ENCODE results near the gene CAMK2A. TPM values are rescaled to one million over a fixed set of nuclear protein-coding genes. Genes with fewer than 3 reads are reported as not detected.

The CAMK2A gene
- total RNA-seq, 1 donor from 2014 or later, result 0.30 TPM

DNA sequence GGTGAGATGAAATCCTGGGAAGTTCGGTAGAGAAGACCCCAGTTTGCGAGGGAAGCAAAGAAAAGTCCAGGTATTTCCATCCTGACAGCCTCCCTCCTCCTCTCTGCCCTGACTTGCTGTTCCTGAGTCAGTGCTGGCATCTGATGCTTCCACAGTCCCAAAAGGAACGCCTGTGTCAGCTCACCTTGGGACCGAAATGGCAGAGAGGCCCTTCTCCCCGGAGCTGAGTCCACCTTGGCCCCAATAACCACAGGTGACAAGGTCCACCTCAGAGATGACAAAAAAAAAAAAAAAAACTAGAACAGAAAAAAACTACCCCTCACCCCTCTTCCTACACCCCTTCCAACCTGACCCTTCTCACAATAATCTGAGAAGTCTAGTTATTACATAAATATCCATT is 68.1 kb downstream of the CAMK2A start:
- H3K36me3 Mint-ChIP-seq (ENCODE audit: low read depth), result no peaks in the 10 kb centered on the region
- H3K4me1 Mint-ChIP-seq, result peaks cover 8% of the 10 kb centered on the region
- no peak overlapping the region for H3K27ac Mint-ChIP-seq (ENCODE audit: unreplicated experiment)
- peaks cover 2% of the 10 kb centered on the region for H3K27me3 Mint-ChIP-seq (ENCODE audit: low read depth)
- H3K4me3 Mint-ChIP-seq, result no peak overlapping the region
- TF ChIP-seq, protein P1, sequence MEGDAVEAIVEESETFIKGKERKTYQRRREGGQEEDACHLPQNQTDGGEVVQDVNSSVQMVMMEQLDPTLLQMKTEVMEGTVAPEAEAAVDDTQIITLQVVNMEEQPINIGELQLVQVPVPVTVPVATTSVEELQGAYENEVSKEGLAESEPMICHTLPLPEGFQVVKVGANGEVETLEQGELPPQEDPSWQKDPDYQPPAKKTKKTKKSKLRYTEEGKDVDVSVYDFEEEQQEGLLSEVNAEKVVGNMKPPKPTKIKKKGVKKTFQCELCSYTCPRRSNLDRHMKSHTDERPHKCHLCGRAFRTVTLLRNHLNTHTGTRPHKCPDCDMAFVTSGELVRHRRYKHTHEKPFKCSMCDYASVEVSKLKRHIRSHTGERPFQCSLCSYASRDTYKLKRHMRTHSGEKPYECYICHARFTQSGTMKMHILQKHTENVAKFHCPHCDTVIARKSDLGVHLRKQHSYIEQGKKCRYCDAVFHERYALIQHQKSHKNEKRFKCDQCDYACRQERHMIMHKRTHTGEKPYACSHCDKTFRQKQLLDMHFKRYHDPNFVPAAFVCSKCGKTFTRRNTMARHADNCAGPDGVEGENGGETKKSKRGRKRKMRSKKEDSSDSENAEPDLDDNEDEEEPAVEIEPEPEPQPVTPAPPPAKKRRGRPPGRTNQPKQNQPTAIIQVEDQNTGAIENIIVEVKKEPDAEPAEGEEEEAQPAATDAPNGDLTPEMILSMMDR (conservative IDR thresholded peaks at IDR 0.05), result no peak
- DNase-seq (ENCODE audit: low read depth, low spot score), result no peak
- no peaks in the 10 kb centered on the region for H3K9me3 Mint-ChIP-seq

DNA sequence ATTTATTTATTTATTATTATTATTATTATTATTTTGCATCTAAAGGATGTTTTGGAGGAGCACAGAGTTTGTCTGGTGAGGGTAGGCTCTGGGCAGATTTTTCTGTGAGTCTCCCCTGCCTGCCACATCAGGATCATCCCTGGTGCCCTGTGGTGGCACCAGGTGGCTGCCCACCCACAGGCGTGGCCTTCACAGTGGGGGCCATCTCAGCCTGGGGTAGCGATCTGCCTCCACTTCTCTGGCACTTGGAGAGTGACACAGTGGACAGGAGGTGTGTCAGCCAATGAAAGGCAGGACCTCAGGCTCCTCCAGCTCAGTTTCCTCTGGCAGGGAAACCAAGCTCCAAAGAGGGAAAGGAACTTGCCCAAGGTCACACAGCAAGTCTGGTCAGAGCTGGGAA is 69.7 kb downstream of the CAMK2A start:
- Mint-ChIP-seq H3K36me3 (ENCODE audit: low read depth) (no peaks in the 10 kb centered on the region), H3K9me3 (no peaks in the 10 kb centered on the region), H3K27ac (ENCODE audit: unreplicated experiment) (no peak overlapping the region), H3K27me3 (ENCODE audit: low read depth) (peaks cover 2% of the 10 kb centered on the region), H3K4me3 (no peak overlapping the region), H3K4me1 (peaks cover 7% of the 10 kb centered on the region)
- no peak for DNase-seq (ENCODE audit: low read depth, low spot score)
- TF ChIP-seq, protein P1 (conservative IDR thresholded peaks at IDR 0.05), result no peak

DNA sequence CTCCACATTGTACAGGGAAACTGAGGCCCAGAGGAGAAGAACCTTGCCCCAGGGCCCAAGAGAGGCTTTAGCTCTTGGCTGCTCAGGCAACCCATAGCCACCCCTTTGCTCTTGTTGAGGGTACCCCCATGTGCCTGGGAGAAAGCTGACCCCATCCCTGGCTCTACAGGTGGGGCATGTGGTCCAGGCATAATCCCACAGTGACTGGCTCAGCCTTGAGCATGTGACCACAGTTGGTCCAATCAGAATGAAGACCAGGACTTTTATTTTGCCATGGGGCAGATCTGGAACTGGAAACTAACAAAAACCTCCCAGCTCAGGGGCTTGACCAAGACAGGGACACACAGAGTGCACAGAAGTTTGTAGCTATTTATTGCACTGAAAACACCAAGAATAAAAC is 70.4 kb downstream of the CAMK2A start:
- Mint-ChIP-seq H3K36me3 (ENCODE audit: low read depth) (no peaks in the 10 kb centered on the region), H3K4me1 (peaks cover under 1% of the 10 kb centered on the region), H3K4me3 (no peak overlapping the region), H3K9me3 (no peaks in the 10 kb centered on the region), H3K27ac (ENCODE audit: unreplicated experiment) (no peak overlapping the region), H3K27me3 (ENCODE audit: low read depth) (peaks cover 2% of the 10 kb centered on the region)
- TF ChIP-seq, protein P1 (conservative IDR thresholded peaks at IDR 0.05), result no peak
- DNase-seq (ENCODE audit: low read depth, low spot score), result no peak

DNA sequence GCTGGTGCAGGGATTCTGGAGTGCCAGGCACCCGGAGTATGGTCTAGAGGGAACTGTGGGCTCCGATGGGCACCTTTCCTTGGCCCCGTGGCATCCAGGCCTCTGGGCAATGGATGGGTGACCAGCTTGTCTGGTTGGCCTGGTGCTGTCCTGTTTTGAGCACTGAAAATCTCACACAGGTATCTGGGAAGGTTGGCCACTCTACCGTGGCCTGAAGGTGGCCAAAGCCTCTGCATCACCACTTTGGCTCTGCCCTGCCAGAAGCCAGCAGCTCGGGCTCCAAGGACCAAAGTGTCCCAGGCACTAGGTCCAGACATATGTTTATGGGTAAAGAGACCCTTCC is 70.9 kb downstream of the CAMK2A start:
- H3K27ac Mint-ChIP-seq (ENCODE audit: unreplicated experiment), result no peak overlapping the region

DNA sequence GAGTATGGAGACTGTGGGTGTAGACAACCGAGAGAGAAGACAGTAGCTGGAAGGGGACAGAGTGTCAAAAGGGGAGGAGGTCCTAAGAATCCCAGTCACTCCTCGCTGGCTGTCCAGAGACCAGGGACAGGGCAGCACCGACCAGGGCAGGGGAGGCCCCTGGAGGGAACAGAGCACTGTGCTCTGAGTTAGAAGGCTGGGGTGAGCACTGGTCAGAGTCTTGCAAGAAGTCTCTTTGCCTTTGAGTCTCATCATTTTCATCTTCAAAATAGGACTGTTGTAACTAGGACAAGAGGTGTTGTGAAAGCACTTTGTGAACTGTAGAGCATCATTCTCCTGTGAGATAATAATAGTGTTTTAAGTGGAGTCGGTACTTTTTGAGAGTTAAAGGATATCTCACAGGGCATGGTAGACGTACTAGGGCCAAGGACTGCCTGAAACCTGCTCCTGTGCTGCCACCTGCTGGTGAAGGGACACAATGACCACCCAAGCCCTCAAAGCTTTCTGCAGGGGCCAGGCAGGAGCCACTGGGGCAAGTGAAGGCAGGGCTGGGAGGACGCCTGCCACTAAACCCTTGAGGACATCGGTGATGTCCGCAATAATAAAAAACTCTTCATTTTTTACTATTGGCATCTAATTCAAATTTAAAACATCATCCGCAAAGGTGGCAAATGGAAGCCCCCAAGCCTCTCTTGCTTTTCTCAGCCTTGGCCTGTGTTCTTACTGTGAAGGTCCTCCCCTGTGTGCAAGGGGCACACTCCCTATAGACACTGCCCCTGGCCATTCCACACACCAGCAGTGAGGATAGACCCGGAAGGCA is 71.5 kb downstream of the CAMK2A start:
- Mint-ChIP-seq H3K27me3 (ENCODE audit: low read depth) (peaks cover 2% of the 10 kb centered on the region), H3K9me3 (no peaks in the 10 kb centered on the region), H3K36me3 (ENCODE audit: low read depth) (no peaks in the 10 kb centered on the region), H3K4me1 (no peaks in the 10 kb centered on the region), H3K4me3 (no peak overlapping the region), H3K27ac (ENCODE audit: unreplicated experiment) (no peak overlapping the region)
- peak; percentile 92 for DNase-seq (ENCODE audit: low read depth, low spot score)
- TF ChIP-seq, protein P1 (conservative IDR thresholded peaks at IDR 0.05), result peak; percentile 96

More for the DNA sequence above, 70.9 kb downstream of the CAMK2A start:
- no peaks in the 10 kb centered on the region for H3K36me3 Mint-ChIP-seq (ENCODE audit: low read depth)
- H3K9me3 Mint-ChIP-seq, result no peaks in the 10 kb centered on the region
- no peaks in the 10 kb centered on the region for H3K4me1 Mint-ChIP-seq
- H3K4me3 Mint-ChIP-seq, result no peak overlapping the region
- TF ChIP-seq, protein P1 (conservative IDR thresholded peaks at IDR 0.05), result no peak
- H3K27me3 Mint-ChIP-seq (ENCODE audit: low read depth), result peaks cover 2% of the 10 kb centered on the region
- DNase-seq (ENCODE audit: low read depth, low spot score), result no peak

All from neural crest cell (in vitro differentiated cells).